Endothelial cell of umbilical vein (primary cell): ENCODE data around the gene PARVA. TPM values are rescaled to one million over a fixed set of nuclear protein-coding genes. Genes with fewer than 3 reads are reported as not detected.

Experiments
- BruUV-seq: library from RNA; stranded (reverse); fragments of 400-500 nt; replicated peaks from 2 replicates; lab custom pipeline; 2021; lab: Mats Ljungman, UMichigan
- CTCF ChIA-PET: fragments of 300-600, 350-600 bp; sonication (Branson Sonifier 250); formaldehyde crosslinking; loops from one replicate; lab custom pipeline; 2021; ENCODE audit warnings: antibody characterized with exemption, inconsistent platforms; lab: Charles Lee
- POLR2A ChIA-PET: fragments of 300-600, 350-600 bp; sonication (Branson Sonifier 250); formaldehyde crosslinking; loops from one replicate; lab custom pipeline; 2021; ENCODE audit warnings: antibody characterized with exemption, inconsistent platforms; lab: Charles Lee
- DNase-seq: peaks from one replicate; pipeline ENCODE4 v3.0.0-alpha.2; 2011; ENCODE audit warnings: low read depth, low spot score
- FAIRE-seq: peaks from 2 replicates; lab custom pipeline; 2011; peaks lifted over from hg19 to GRCh38; lab: Jason Lieb, UNC
- H2AFZ ChIP-seq: 2 replicates; pipeline ENCODE4 v1.6.0; 2012; ENCODE audit warnings: low read depth, low read length, control low read depth, inconsistent platforms
- H3K27ac ChIP-seq: 2 replicates; pipeline ENCODE4 v1.5.1; 2011; ENCODE audit warnings: low read depth, mild to moderate bottlenecking, control low read depth, low read length, moderate library complexity; ENCODE audit not compliant: insufficient read depth
- H3K27me3 ChIP-seq, 2 experiments: 2 replicates each; pipeline versions ENCODE4 v1.6.0 to v1.6.1; 2011; ENCODE audit warnings: low read length in 2 of 2, mixed read lengths in 1 of 2; ENCODE audit not compliant: control insufficient read depth in 2 of 2, insufficient read depth in 2 of 2
- H3K36me3 ChIP-seq, 2 experiments: 2 replicates in 1 of 2; 3 replicates in 1 of 2; pipeline ENCODE4 v1.5.1; 2011; ENCODE audit warnings: low read length in 2 of 2, mild to moderate bottlenecking in 1 of 2, moderate library complexity in 1 of 2; ENCODE audit not compliant: control insufficient read depth in 2 of 2, insufficient read depth in 2 of 2; ENCODE audit errors: extremely low read depth in 1 of 2
- H3K4me1 ChIP-seq: 3 replicates; pipeline ENCODE4 v1.5.1; 2011; ENCODE audit warnings: mild to moderate bottlenecking, low read length; ENCODE audit not compliant: control insufficient read depth, insufficient read depth; ENCODE audit errors: extremely low read depth
- H3K4me2 ChIP-seq: 2 replicates; pipeline ENCODE4 v1.6.1; 2011; ENCODE audit warnings: low read length, control low read depth, mixed read lengths; ENCODE audit not compliant: insufficient read depth
- H3K4me3 ChIP-seq, 3 experiments: fragments of 200-600 bp in 1 of 3; sonication (generic), shearing (Covaris generic) in 1 of 3; replicated peaks in 1 of 3; 2 replicates each; pipeline ENCODE4 v1.5.1; 2011 to 2016; ENCODE audit warnings: control low read depth in 3 of 3, low read length in 3 of 3, mild to moderate bottlenecking in 2 of 3, inconsistent platforms in 1 of 3, low read depth in 1 of 3, moderate library complexity in 1 of 3; ENCODE audit not compliant: insufficient read depth in 1 of 3
- H3K79me2 ChIP-seq: 2 replicates; pipeline ENCODE4 v1.6.0; 2012; ENCODE audit warnings: low read length, inconsistent platforms; ENCODE audit not compliant: control insufficient read depth, insufficient read depth
- H3K9ac ChIP-seq: replicated peaks from 2 replicates; pipeline ENCODE3; 2011; ENCODE audit warnings: low read length, control low read depth; ENCODE audit not compliant: insufficient read depth; ENCODE audit errors: extremely low read depth
- H3K9me1 ChIP-seq: replicated peaks from 3 replicates; pipeline ENCODE4 v1.6.0; 2011; ENCODE audit warnings: mild to moderate bottlenecking, low read length; ENCODE audit not compliant: control insufficient read depth, insufficient read depth; ENCODE audit errors: extremely low read depth
- H3K9me3 ChIP-seq: replicated peaks from 2 replicates; pipeline ENCODE4 v1.5.1; 2012; ENCODE audit warnings: low read length, inconsistent platforms; ENCODE audit not compliant: control insufficient read depth, insufficient read depth
- H4K20me1 ChIP-seq: replicated peaks from 2 replicates; pipeline ENCODE3; 2011; ENCODE audit warnings: mild to moderate bottlenecking, low read length; ENCODE audit not compliant: control insufficient read depth, insufficient read depth; ENCODE audit errors: extremely low read depth
- EZH2 ChIP-seq: IDR thresholded peaks from 2 replicates; pipeline ENCODE4 v1.6.1; 2012; ENCODE audit warnings: borderline replicate concordance, low read depth, mild to moderate bottlenecking, moderate library complexity, low read length, inconsistent platforms; ENCODE audit not compliant: severe bottlenecking
- FOS ChIP-seq: IDR thresholded peaks from 2 replicates; pipeline ENCODE4 v1.6.1; 2011; ENCODE audit warnings: mild to moderate bottlenecking, low read length, moderate library complexity, borderline replicate concordance; ENCODE audit not compliant: insufficient read depth
- GATA2 ChIP-seq: IDR thresholded peaks from 2 replicates; pipeline ENCODE4 v1.7.0; 2011; ENCODE audit warnings: low read depth, mild to moderate bottlenecking, moderate library complexity, mixed read lengths, low read length; ENCODE audit not compliant: insufficient read length, insufficient read depth
- JUN ChIP-seq: IDR thresholded peaks from 2 replicates; pipeline ENCODE4 v1.6.1; 2011; ENCODE audit warnings: borderline replicate concordance, low read depth; ENCODE audit not compliant: insufficient read length, insufficient read depth
- MYC ChIP-seq: IDR thresholded peaks from one replicate; pipeline ENCODE4 v1.6.1; 2011; ENCODE audit warnings: mild to moderate bottlenecking, low read depth, low read length
- POLR2A ChIP-seq: IDR thresholded peaks from 2 replicates; pipeline ENCODE4 v1.6.1; 2012; ENCODE audit warnings: low read depth, mild to moderate bottlenecking, control low read depth, low read length
- POLR2AphosphoS5 ChIP-seq: IDR thresholded peaks from 2 replicates; pipeline ENCODE4 v1.6.1; 2012; ENCODE audit warnings: low read depth, mild to moderate bottlenecking, control low read depth, low read length, moderate library complexity; ENCODE audit not compliant: insufficient read depth
- dilution Hi-C: fragments of 300-500 bp; cut with MboI; formaldehyde crosslinking; loops from one replicate; pipeline ENCODE4 v1.15.0; 2019; ENCODE audit warnings: low sequenced_read_pairs; ENCODE audit not compliant: extremely low pct_ligation_motif_present
- intact Hi-C: fragments of 100-400 bp; cut with micrococcal nuclease; formaldehyde crosslinking; loops from one replicate; pipeline ENCODE4 v1.10.0; 2022
- polyA plus RNA-seq, 4 experiments: library from polyadenylated mRNA; depleted of rRNA in 3 of 4; stranded (reverse) in 3 of 4; unstranded in 1 of 4; fragments of >200 nt; gene quantifications; 2 replicates each; pipeline versions ENCODE4 v1.2.1 to v1.2.3, GENCODE V29; 2011 to 2012; ENCODE audit warnings: missing spikeins in 1 of 4
- total RNA-seq: library from RNA; stranded (reverse); gene quantifications from 2 replicates; pipeline ENCODE4 v1.2.3, GENCODE V29; 2021
- TF ChIP-seq, protein P1 (sequence below): IDR thresholded peaks from 2 replicates; pipeline ENCODE4 v1.6.1; 2011; ENCODE audit not compliant: insufficient read depth, insufficient read length
- TF ChIP-seq, protein P2 (sequence below), 2 donors: IDR thresholded peaks; 1 replicate in 1 of 2; 2 replicates in 1 of 2; pipeline ENCODE4 v1.5.1; 2011; ENCODE audit warnings: low read length in 2 of 2, mild to moderate bottlenecking in 2 of 2, moderate library complexity in 2 of 2, control low read depth in 1 of 2, inconsistent platforms in 1 of 2, low read depth in 1 of 2; ENCODE audit not compliant: insufficient read depth in 1 of 2; ENCODE audit errors: extremely low read depth in 1 of 2

The PARVA gene
- total and polyA plus RNA-seq, 2 donors (not counting 3 experiments of a cell fraction or from before 2014, with no cell fraction given), result 40.6 to 104 TPM

GRCh38 chr11:12433121-12433520 is 55.8 kb downstream of the PARVA start:
- H3K36me3 ChIP-seq, result no peaks in the 10 kb centered on the region
- no peaks in the 10 kb centered on the region for H3K9me1 ChIP-seq
- H2AFZ ChIP-seq, result no peak overlapping the region
- POLR2A ChIA-PET, result no interaction called here
- peaks cover 24% of the 10 kb centered on the region for H3K79me2 ChIP-seq
- no peak overlapping the region for H3K4me2 ChIP-seq
- TF ChIP-seq POLR2A (no peak), FOS (no peak), JUN (no peak), GATA2 (no peak), POLR2AphosphoS5 (no peak), MYC (no peak), EZH2 (no peak)
- TF ChIP-seq, protein P1, sequence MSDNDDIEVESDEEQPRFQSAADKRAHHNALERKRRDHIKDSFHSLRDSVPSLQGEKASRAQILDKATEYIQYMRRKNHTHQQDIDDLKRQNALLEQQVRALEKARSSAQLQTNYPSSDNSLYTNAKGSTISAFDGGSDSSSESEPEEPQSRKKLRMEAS, result no peak
- TF ChIP-seq, protein P2, sequence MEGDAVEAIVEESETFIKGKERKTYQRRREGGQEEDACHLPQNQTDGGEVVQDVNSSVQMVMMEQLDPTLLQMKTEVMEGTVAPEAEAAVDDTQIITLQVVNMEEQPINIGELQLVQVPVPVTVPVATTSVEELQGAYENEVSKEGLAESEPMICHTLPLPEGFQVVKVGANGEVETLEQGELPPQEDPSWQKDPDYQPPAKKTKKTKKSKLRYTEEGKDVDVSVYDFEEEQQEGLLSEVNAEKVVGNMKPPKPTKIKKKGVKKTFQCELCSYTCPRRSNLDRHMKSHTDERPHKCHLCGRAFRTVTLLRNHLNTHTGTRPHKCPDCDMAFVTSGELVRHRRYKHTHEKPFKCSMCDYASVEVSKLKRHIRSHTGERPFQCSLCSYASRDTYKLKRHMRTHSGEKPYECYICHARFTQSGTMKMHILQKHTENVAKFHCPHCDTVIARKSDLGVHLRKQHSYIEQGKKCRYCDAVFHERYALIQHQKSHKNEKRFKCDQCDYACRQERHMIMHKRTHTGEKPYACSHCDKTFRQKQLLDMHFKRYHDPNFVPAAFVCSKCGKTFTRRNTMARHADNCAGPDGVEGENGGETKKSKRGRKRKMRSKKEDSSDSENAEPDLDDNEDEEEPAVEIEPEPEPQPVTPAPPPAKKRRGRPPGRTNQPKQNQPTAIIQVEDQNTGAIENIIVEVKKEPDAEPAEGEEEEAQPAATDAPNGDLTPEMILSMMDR (IDR thresholded peaks at IDR 0.05; ENCODE audit: extremely low read depth in 1 of 2, insufficient read depth in 1 of 2, low read depth in 1 of 2, low read length in 2 of 2), result no peak
- dilution Hi-C loops (no loop called here), intact Hi-C loops (no loop called here)
- no peak overlapping the region for H3K9ac ChIP-seq
- H3K4me3 ChIP-seq, result no peak overlapping the region
- H3K4me1 ChIP-seq, result peaks cover 12% of the 10 kb centered on the region
- no peaks in the 10 kb centered on the region for H3K27me3 ChIP-seq
- H3K27ac ChIP-seq, result no peak overlapping the region
- H3K9me3 ChIP-seq, result no peaks in the 10 kb centered on the region
- no peak for FAIRE-seq
- no TSS peak for BruUV-seq
- CTCF ChIA-PET, result interaction anchor here (1.0 to 1.3 kb wide), 2 partner anchors 11 to 22 kb away, joined by 3 read pairs; no protein-coding TSS in a partner anchor
- H4K20me1 ChIP-seq, result peaks cover 4% of the 10 kb centered on the region
- DNase-seq, result no peak
